ENCODE results near the gene DMTF1. TPM values are rescaled to one million over a fixed set of nuclear protein-coding genes. Genes with fewer than 3 reads are reported as not detected.

Gene DMTF1
- polyA plus RNA-seq, 1 donor (not counting 4 experiments of a cell fraction or from before 2014, with no cell fraction given), result 98.4 TPM

- Histone ChIP-seq H2AFZ (ENCODE audit: control insufficient read depth, low read length) (no peak overlapping the region), H3K36me3 (ENCODE audit: control insufficient read depth in 2 of 2, extremely low read depth in 1 of 2, insufficient read depth in 2 of 2, low read length in 2 of 2) (peaks cover 0 to 9% of the 10 kb centered on the region in 2 experiments), H3K27me3 (ENCODE audit: control insufficient read depth, extremely low read depth, insufficient read depth, low read length) (no peaks in the 10 kb centered on the region), H3K79me2 (ENCODE audit: control insufficient read depth, insufficient read depth, low read length) (peaks cover 67% of the 10 kb centered on the region), H3K9me3 (ENCODE audit: control insufficient read depth, low read depth, low read length) (no peaks in the 10 kb centered on the region), H3K27ac (ENCODE audit: control insufficient read depth, insufficient read depth, low read length) (peak overlapping the region; percentile 96), H3K9ac (ENCODE audit: control insufficient read depth, extremely low read depth, insufficient read depth, low read length) (peak overlapping the region; percentile 99), H3K4me3 (ENCODE audit: control insufficient read depth in 2 of 3, extremely low read depth in 1 of 3, insufficient read depth in 2 of 3, low read depth in 1 of 3, low read length in 3 of 3) (peak overlapping the region in 2 of 3 experiments; percentile 97 to 100), H3K9me1 (ENCODE audit: control insufficient read depth, extremely low read depth, insufficient read depth, low read length) (no peaks in the 10 kb centered on the region), H3K4me2 (ENCODE audit: control insufficient read depth, extremely low read depth, insufficient read depth, low read depth, low read length) (peak overlapping the region; percentile 96), H3K4me1 (ENCODE audit: control insufficient read depth, extremely low read depth, insufficient read depth, low read length) (peaks cover 38% of the 10 kb centered on the region), H4K20me1 (ENCODE audit: control insufficient read depth, extremely low read depth, insufficient read depth, low read length) (peaks cover 5% of the 10 kb centered on the region)
- dilution Hi-C loops (cut with MboI; ENCODE audit: extremely low pct_ligation_motif_present, low sequenced_read_pairs), result no loop called here
- FAIRE-seq (no peak), DNase-seq (ENCODE audit: low read depth, low spot score) (no peak)
- TF ChIP-seq EZH2 (IDR thresholded peaks at IDR 0.05; ENCODE audit: low read length), result no peak
- TF ChIP-seq, protein P1, sequence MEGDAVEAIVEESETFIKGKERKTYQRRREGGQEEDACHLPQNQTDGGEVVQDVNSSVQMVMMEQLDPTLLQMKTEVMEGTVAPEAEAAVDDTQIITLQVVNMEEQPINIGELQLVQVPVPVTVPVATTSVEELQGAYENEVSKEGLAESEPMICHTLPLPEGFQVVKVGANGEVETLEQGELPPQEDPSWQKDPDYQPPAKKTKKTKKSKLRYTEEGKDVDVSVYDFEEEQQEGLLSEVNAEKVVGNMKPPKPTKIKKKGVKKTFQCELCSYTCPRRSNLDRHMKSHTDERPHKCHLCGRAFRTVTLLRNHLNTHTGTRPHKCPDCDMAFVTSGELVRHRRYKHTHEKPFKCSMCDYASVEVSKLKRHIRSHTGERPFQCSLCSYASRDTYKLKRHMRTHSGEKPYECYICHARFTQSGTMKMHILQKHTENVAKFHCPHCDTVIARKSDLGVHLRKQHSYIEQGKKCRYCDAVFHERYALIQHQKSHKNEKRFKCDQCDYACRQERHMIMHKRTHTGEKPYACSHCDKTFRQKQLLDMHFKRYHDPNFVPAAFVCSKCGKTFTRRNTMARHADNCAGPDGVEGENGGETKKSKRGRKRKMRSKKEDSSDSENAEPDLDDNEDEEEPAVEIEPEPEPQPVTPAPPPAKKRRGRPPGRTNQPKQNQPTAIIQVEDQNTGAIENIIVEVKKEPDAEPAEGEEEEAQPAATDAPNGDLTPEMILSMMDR (optimal IDR thresholded peaks at IDR 0.05 in 1 of 3, IDR thresholded peaks at IDR 0.05 in 1 of 3, conservative IDR thresholded peaks at IDR 0.05 in 1 of 3; ENCODE audit: extremely low read depth in 1 of 3, insufficient read depth in 2 of 3, low read length in 3 of 3), result no peak
These were observed 2.3 kb downstream of the DMTF1 start for GRCh38 chr7:87154569-87154968.

DNA sequence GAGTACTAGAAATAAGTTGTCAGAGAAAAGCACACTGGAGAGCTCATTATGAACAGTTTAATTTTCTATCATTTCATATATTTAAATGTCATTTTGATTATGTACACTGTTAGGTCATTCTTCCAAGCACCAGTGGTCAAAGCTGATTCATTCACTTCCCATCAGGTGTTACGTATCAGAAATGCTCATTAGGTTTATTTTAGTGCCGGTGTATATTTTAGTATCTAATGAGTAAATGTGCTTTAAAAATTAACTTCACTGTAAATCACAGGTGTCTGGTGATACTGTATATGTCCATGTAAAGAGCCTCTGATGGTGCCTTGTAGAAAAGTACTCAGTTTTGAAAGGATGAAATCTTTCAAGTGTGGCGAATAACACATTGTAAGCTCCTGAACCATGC lies 3.5 kb downstream of the DMTF1 start:
- no peak overlapping the region for H2AFZ ChIP-seq (ENCODE audit: control insufficient read depth, low read length)
- no peak overlapping the region for H3K9ac ChIP-seq (ENCODE audit: control insufficient read depth, extremely low read depth, insufficient read depth, low read length)
- peaks cover 79% of the 10 kb centered on the region for H3K79me2 ChIP-seq (ENCODE audit: control insufficient read depth, insufficient read depth, low read length)
- no peak overlapping the region for H3K4me3 ChIP-seq (ENCODE audit: control insufficient read depth in 2 of 3, extremely low read depth in 1 of 3, insufficient read depth in 2 of 3, low read depth in 1 of 3, low read length in 3 of 3)
- H3K36me3 ChIP-seq (ENCODE audit: control insufficient read depth in 2 of 2, extremely low read depth in 1 of 2, insufficient read depth in 2 of 2, low read length in 2 of 2), result peaks cover 0 to 9% of the 10 kb centered on the region in 2 experiments
- H3K9me1 ChIP-seq (ENCODE audit: control insufficient read depth, extremely low read depth, insufficient read depth, low read length), result no peaks in the 10 kb centered on the region
- peak overlapping the region; percentile 25 for H3K4me2 ChIP-seq (ENCODE audit: control insufficient read depth, extremely low read depth, insufficient read depth, low read depth, low read length)
- dilution Hi-C loops (cut with MboI; ENCODE audit: extremely low pct_ligation_motif_present, low sequenced_read_pairs), result no loop called here
- H3K4me1 ChIP-seq (ENCODE audit: control insufficient read depth, extremely low read depth, insufficient read depth, low read length), result peaks cover 38% of the 10 kb centered on the region
- DNase-seq (ENCODE audit: low read depth, low spot score) (no peak), FAIRE-seq (no peak)
- H4K20me1 ChIP-seq (ENCODE audit: control insufficient read depth, extremely low read depth, insufficient read depth, low read length), result peaks cover 5% of the 10 kb centered on the region
- no peaks in the 10 kb centered on the region for H3K27me3 ChIP-seq (ENCODE audit: control insufficient read depth, extremely low read depth, insufficient read depth, low read length)
- TF ChIP-seq, protein P1 (optimal IDR thresholded peaks at IDR 0.05 in 1 of 3, IDR thresholded peaks at IDR 0.05 in 1 of 3, conservative IDR thresholded peaks at IDR 0.05 in 1 of 3; ENCODE audit: extremely low read depth in 1 of 3, insufficient read depth in 2 of 3, low read length in 3 of 3), result no peak
- no peak for TF ChIP-seq EZH2 (IDR thresholded peaks at IDR 0.05; ENCODE audit: low read length)
- H3K27ac ChIP-seq (ENCODE audit: control insufficient read depth, insufficient read depth, low read length), result no peak overlapping the region
- no peaks in the 10 kb centered on the region for H3K9me3 ChIP-seq (ENCODE audit: control insufficient read depth, low read depth, low read length)
